Measurements from ENCODE around the gene SPANXN4.

The SPANXN4 gene

DNA sequence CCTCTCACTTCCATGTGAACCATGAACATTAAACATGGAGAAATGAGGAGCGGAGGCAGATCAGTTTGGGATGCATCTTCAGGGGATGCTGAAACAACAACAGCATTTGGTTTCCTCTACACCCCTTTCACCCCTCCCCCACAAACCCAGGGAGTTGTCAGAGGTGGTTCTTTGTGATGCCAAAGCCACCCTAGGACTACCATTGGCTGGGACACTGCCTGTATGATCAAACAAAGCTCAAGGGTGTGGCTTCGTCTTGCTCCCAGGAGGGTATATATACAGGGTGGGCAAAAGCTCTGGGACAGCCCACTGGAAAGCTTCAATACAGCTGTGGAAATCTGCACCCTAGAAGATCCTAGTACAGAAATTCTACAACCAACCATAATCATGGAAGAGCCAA is at the start of gene SPANXN4:
Gene SPANXN4 (plus strand): TSS at position 301 of the 400 bp plus-strand sequence. CDS start 87 bp downstream, at position 388.
- no peak for DNase-seq

- DNase-seq = no peak
These were observed 48.4 kb upstream of the SPANXN4 start for GRCh38 chrX:142977128-142977914.

DNA sequence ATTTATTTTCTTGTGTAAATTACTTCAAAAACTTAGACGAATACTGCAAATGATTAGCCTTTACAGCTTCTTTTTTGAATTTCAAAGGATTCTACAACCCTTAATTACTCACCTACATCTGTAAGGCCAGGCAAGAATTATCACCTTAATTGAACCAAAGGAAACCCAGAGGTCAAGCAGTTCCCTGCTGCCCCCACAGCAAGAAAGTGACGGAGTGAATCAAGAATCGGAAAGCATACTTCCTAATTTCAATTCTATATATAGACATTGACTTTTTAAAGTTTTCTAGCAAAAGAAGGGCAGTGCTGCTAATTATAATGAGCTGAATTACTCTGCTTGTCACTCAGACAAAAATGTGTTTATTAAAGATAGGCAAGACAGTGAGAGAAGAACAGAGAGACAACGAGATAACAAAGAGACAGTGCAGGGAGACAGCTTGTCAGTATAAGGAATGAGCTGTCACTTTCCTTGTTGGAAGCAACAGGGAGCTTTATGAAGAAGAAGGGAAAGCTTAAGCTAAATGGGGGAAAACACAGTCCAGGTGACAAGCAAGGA is 47.5 kb upstream of the SPANXN4 start:
- DNase-seq = no peak

DNA sequence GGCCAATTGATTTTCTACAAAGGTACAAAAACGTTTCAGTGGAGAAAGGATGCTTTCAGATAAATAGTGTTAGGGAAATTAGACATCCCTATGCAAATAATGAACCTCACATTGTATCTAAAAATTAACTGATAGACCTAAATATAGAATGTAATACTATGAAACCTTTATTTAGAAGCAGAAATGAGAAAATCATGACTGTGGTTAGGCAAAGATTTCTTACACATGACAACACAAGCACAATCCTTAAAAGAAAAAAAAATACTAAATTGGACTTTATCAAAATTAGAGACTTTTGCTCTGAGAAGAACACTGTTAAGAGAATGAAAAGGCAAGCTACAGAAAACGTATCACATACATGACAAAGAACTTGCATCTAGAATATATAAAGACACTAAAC is 43.0 kb upstream of the SPANXN4 start:
- DNase-seq = no peak

GRCh38 chrX:142994988-142995387 is 30.7 kb upstream of the SPANXN4 start:
- no peak for DNase-seq

DNA sequence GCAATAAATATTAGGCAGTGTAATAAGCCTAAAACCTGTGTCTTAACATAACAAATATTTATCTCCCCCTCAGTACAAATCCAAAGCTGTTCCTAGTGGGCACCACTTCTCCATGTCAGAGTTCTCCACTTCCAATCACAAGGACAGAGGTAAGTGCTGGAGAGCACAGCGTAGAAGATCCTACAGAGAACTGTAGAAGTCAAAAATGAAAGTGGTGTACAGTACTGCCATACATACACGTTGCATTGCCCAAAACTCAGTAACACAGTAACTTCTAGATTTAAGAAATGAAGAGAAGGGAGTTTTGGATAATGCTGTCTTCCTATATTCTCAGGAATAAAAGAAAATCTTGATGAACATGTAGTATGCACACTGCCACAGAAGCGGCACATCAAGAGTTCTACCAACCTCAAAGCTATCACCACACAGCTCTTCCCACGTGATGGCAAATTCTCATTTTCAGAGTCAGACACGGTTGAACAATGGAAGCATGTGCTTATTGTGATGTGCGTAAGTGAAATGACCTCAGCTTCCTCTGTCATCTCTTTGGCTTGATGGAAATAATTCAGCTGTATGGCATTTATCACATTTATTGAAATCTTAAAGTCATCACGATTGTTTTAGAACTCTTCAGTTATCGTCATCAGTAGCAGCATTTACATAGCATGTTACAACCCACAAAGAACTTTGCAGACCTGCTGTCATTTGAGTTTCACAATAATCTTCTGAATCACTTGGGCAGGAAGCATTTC is 27.1 kb upstream of the SPANXN4 start:
- no peak for DNase-seq

DNA sequence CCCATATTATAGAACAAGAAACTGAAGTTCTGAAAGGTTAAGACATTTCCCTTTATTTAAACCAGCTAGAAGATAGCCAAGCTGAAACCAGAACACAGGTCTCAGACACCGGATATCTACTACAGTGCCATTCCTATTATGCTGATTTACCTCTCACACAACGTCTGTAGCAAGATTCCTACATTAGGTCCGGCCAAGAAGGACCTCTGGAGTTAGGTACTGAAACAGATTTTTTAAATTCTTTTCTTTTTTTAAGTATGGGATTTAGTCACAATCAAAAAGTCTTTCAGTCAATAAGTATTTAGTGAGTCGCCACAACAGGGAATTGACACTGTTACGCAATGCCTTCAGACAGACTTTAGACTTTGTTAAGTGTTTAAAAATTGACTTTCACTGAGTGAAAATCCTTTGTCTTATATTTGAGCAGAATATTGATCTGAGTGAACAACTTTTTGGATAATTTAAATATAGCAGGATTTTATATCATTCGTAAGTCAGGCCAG is 26.5 kb upstream of the SPANXN4 start:
- no peak for DNase-seq

DNA sequence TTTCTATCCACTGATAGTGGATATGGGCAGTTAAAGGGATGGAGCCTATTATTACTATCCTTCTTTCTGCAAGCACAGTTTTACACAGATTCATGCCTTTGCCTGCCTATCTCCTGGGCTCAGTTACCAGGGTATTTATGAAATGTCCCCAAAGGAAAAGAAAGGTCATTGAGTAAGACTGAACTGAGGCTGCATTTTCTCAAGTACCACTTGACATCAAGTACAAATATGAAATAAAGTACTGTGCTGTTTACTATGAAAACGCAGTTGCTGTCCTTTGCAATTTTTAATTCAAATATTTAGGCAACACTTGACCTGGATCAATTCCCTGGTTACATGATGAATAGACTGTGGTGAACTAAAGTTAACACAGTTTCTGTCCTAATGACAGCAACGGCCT is 23.5 kb upstream of the SPANXN4 start:
- DNase-seq = no peak

DNA sequence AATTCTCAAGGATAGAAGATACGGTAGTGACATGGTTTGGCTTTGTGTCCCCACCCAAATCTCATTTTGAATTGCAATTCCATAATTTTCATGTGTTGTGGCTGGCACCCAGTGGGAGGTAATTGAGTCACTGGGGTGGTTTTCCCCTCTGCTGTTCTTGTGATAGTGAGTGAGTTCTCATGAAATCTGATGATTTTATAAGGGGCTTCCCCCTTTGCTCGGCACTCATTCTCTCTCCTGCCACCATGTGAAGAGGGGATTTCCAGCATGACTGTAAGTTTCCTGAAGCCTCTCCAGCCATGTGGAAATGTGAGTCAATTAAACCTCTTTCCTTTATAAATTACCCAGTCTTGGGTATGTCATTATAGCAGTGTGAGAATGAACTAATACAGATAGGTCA is 8.5 kb upstream of the SPANXN4 start:
- no peak for DNase-seq

- DNase-seq = no peak
These were observed 1.5 kb downstream of the SPANXN4 start for GRCh38 chrX:143027275-143027674.

DNA sequence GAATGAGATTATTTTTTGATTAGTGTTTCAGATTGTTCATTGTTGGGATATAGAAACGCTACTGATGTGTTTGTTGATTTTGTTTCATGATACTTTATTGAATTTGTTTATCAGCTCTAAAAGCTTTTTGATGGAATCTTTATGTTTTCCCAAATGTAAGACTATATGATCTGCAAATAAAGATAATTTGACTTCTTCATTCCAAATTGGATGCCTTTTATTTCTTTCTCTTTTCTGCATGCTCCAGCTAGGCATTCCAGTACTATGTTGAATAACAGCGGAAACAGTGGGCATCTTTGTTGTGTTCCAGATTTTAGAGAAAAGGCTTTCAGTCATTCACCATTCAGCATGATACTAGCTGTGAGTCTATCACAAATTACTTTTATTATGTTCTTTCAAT is 21.8 kb downstream of the SPANXN4 start:
- no peak for DNase-seq

GRCh38 chrX:143058120-143058519 is 32.4 kb downstream of the SPANXN4 start:
- no peak for DNase-seq

DNA sequence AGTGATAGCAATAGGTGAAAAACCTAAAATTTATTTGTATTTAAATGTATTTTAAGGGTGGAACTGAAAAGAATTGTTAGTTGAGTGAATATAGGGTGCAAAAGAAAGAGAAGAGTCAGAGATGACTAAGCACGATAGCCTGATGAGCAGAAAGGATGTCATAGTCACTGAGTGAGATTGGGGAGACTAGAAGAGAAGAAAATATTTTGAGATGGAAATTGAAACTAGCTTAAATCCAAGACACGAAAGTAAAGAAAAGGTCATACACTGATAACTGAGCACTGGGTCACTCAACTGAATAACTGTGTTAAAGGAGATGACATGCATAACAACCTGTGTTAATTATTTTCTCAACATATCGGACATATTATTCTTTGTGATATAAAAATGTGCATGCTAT is 55.5 kb downstream of the SPANXN4 start:
- no peak for DNase-seq

GRCh38 chrX:143082537-143082936 is 56.8 kb downstream of the SPANXN4 start:
- no peak for DNase-seq

Measured in T1000 (cell line).